CD4-positive, alpha-beta T cell (primary cell): ENCODE results near the gene RNF128. TPM values are rescaled to one million over a fixed set of nuclear protein-coding genes. Genes with fewer than 3 reads are reported as not detected.

Experiments used
- ATAC-seq: fragments of 200-7000 bp; cut with Tn5 transposase; one replicate; pipeline ENCODE4 v1.10.0; 2022; ENCODE audit warnings: mild to moderate bottlenecking; ENCODE audit not compliant: poor library complexity
- CTCF ChIA-PET: fragments of 350-600 bp; sonication (Branson Sonifier 250); formaldehyde crosslinking; loops from one replicate; lab custom pipeline; 2021; ENCODE audit warnings: antibody characterized with exemption, inconsistent platforms; lab: Charles Lee
- POLR2A ChIA-PET: fragments of 350-600 bp; sonication (Branson Sonifier 250); formaldehyde crosslinking; loops from one replicate; lab custom pipeline; 2021; ENCODE audit warnings: antibody characterized with exemption, inconsistent platforms; lab: Charles Lee
- DNase-seq, 14 experiments: peaks; one replicate each; pipeline ENCODE4 v3.0.0-alpha.2; 2013 to 2020; ENCODE audit warnings: mixed read lengths in 2 of 14
- H3K27ac ChIP-seq, 2 donors: one replicate each; pipeline versions ENCODE4 v1.5.1 to v1.7.0; 2013; ENCODE audit warnings: low read length in 2 of 2, low read depth in 1 of 2, mild to moderate bottlenecking in 1 of 2
- H3K27me3 ChIP-seq, 2 experiments: 1 replicate in 1 of 2; 2 replicates in 1 of 2; pipeline versions ENCODE4 v1.6.1 to v1.7.0; 2013; ENCODE audit warnings: low read length in 2 of 2, control low read depth in 1 of 2, mild to moderate bottlenecking in 1 of 2, moderate library complexity in 1 of 2; ENCODE audit not compliant: insufficient read depth in 2 of 2, control insufficient read depth in 1 of 2
- H3K36me3 ChIP-seq: one replicate; pipeline ENCODE4 v1.6.1; 2013; ENCODE audit warnings: low read length, control low read depth; ENCODE audit not compliant: insufficient read depth
- H3K4me1 ChIP-seq: one replicate; pipeline ENCODE4 v1.6.1; 2013; ENCODE audit warnings: low read length, control low read depth; ENCODE audit not compliant: insufficient read depth
- H3K4me3 ChIP-seq: one replicate; pipeline ENCODE4 v1.5.1; 2013; ENCODE audit warnings: mild to moderate bottlenecking, low read length, moderate library complexity
- H3K9me3 ChIP-seq, 2 experiments: 1 replicate in 1 of 2; 2 replicates in 1 of 2; pipeline versions ENCODE4 v1.6.1 to v1.7.0; 2013; ENCODE audit warnings: low read length in 2 of 2, mild to moderate bottlenecking in 2 of 2, control low read depth in 1 of 2, moderate library complexity in 1 of 2; ENCODE audit not compliant: control insufficient read depth in 1 of 2, insufficient read depth in 1 of 2
- H3K27ac Mint-ChIP-seq: one replicate; pipeline ENCODE4 v1.8.0; 2020; ENCODE audit warnings: mixed read lengths
- H3K27me3 Mint-ChIP-seq: one replicate; pipeline ENCODE4 v1.8.0; 2021; ENCODE audit warnings: mixed read lengths
- H3K36me3 Mint-ChIP-seq: one replicate; pipeline ENCODE4 v1.8.0; 2021; ENCODE audit warnings: low read depth, mixed read lengths
- H3K4me1 Mint-ChIP-seq: one replicate; pipeline ENCODE4 v1.8.0; 2021; ENCODE audit warnings: low read depth, mixed read lengths
- H3K4me3 Mint-ChIP-seq: one replicate; pipeline ENCODE4 v1.8.0; 2020; ENCODE audit warnings: mild to moderate bottlenecking, mixed read lengths
- H3K9me3 Mint-ChIP-seq: one replicate; pipeline ENCODE4 v1.8.0; 2020; ENCODE audit warnings: mixed read lengths
- intact Hi-C, 2 experiments: fragments of 100-400 bp; cut with DNase I in 1 of 2; cut with micrococcal nuclease in 1 of 2; formaldehyde crosslinking; loops; one replicate each; pipeline versions ENCODE4 v1.15.1 to v1.9.0; 2023 to 2025; cut with DNase I, micrococcal nuclease
- total RNA-seq, 174 experiments: library from RNA in 2 of 174; stranded (reverse) in 2 of 174; gene quantifications; one replicate each; pipeline ENCODE4 v1.2.3 and lab custom pipeline; 2021 to 2026
- TF ChIP-seq, protein P1 (sequence below): fragments of 200-600 bp; IDR thresholded peaks from one replicate; pipeline ENCODE4 v1.8.0; 2022; ENCODE audit warnings: antibody characterized with exemption, mild to moderate bottlenecking

RNF128 gene
- total RNA-seq, 2 experiments from 2014 or later = not detected

DNA sequence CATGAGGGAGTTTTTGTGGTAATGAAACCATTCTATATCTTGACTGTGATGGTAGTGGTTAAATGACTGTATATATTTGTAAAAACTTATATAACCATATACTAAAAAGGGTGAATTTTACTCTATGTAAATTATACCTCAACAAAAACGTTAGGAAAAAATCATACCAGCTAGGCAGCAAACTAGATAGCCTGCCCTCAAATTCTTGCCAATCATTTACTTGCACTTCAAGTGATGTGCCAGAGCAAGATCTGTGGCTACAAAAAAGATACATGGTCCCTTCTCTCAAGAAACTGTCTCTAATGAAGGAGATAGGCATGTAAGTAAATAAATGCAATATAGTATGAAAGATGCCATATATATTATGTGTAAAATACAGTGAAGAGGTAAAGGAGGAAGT, 10.0 kb upstream of the RNF128 start:
- Mint-ChIP-seq H3K9me3 (no peaks in the 10 kb centered on the region), H3K27me3 (peaks cover 5% of the 10 kb centered on the region), H3K27ac (no peak overlapping the region), H3K4me3 (no peak overlapping the region), H3K4me1 (no peaks in the 10 kb centered on the region), H3K36me3 (no peaks in the 10 kb centered on the region)
- intact Hi-C loops = no loop called here
- Histone ChIP-seq H3K9me3 (no peaks in the 10 kb centered on the region), H3K27ac (no peak overlapping the region), H3K27me3 (no peaks in the 10 kb centered on the region), H3K4me3 (no peak overlapping the region), H3K4me1 (no peaks in the 10 kb centered on the region), H3K36me3 (no peaks in the 10 kb centered on the region)
- ATAC-seq = no peak
- DNase-seq = no peak
- TF ChIP-seq, protein P1, sequence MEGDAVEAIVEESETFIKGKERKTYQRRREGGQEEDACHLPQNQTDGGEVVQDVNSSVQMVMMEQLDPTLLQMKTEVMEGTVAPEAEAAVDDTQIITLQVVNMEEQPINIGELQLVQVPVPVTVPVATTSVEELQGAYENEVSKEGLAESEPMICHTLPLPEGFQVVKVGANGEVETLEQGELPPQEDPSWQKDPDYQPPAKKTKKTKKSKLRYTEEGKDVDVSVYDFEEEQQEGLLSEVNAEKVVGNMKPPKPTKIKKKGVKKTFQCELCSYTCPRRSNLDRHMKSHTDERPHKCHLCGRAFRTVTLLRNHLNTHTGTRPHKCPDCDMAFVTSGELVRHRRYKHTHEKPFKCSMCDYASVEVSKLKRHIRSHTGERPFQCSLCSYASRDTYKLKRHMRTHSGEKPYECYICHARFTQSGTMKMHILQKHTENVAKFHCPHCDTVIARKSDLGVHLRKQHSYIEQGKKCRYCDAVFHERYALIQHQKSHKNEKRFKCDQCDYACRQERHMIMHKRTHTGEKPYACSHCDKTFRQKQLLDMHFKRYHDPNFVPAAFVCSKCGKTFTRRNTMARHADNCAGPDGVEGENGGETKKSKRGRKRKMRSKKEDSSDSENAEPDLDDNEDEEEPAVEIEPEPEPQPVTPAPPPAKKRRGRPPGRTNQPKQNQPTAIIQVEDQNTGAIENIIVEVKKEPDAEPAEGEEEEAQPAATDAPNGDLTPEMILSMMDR = no peak
- POLR2A ChIA-PET = no interaction called here
- CTCF ChIA-PET = no interaction called here

DNA sequence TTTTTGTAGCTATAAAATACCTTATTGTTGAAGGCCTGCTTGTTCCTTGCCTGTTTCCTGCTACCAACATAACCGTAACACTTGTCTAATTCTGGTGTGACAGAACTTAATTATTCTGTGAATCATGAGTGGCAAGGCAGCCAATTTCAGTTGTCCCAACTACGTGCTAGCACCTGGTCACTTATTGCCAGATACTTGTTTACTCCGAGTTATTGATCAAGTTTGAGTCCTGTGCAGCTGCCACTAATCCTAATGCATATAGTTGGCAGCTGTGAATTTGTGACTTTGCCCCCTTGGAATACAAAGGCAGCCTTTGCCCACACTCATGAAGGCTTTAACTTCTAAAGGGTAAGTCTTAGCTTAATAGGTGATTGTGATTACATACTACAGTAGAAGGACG, 7.8 kb upstream of the RNF128 start:
- Mint-ChIP-seq H3K4me3 (no peak overlapping the region), H3K27ac (no peak overlapping the region), H3K27me3 (peaks cover 15% of the 10 kb centered on the region), H3K9me3 (no peaks in the 10 kb centered on the region), H3K36me3 (no peaks in the 10 kb centered on the region), H3K4me1 (no peaks in the 10 kb centered on the region)
- Histone ChIP-seq H3K27ac (no peak overlapping the region), H3K4me1 (no peaks in the 10 kb centered on the region), H3K36me3 (no peaks in the 10 kb centered on the region), H3K9me3 (no peaks in the 10 kb centered on the region), H3K4me3 (no peak overlapping the region), H3K27me3 (no peaks in the 10 kb centered on the region)
- POLR2A ChIA-PET = no interaction called here
- intact Hi-C loops = no loop called here
- no peak for ATAC-seq
- no peak for DNase-seq
- TF ChIP-seq, protein P1 = no peak
- CTCF ChIA-PET = no interaction called here

DNA sequence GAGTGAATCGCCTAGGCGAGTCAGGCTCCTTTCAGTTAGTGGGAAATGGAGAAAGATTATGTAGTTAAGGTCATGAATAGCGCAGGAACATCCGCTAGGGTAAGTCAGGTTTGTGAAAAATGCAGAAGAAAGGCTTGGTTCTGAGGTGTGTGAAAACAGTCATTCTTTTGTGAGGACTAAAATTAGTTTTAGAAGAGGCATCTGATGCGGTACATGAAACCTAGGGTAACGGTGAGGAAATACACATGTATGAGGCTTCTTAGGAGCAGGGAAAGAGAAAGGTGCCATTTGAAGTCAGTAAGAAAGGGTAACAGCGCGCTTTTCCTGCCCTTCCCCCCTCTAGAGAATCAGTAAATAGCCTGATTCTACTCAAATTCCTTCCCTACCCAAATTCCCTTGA, 570 bp upstream of the RNF128 start:
- H3K27me3 Mint-ChIP-seq = peaks cover 55% of the 10 kb centered on the region
- Histone ChIP-seq H3K4me1 (peaks cover 5% of the 10 kb centered on the region), H3K9me3 (no peaks in the 10 kb centered on the region), H3K27ac (no peak overlapping the region), H3K4me3 (peak overlapping the region; percentile 31), H3K27me3 (peaks cover 0 to 23% of the 10 kb centered on the region in 2 experiments), H3K36me3 (no peaks in the 10 kb centered on the region)
- H3K9me3 Mint-ChIP-seq = no peaks in the 10 kb centered on the region
- H3K27ac Mint-ChIP-seq = no peak overlapping the region
- CTCF ChIA-PET = no interaction called here
- ATAC-seq (no peak), DNase-seq (no peak)
- peak overlapping the region; percentile 80 for H3K4me3 Mint-ChIP-seq
- peaks cover 7% of the 10 kb centered on the region for H3K4me1 Mint-ChIP-seq
- POLR2A ChIA-PET = no interaction called here
- TF ChIP-seq, protein P1 = no peak
- intact Hi-C loops = no loop called here
- no peaks in the 10 kb centered on the region for H3K36me3 Mint-ChIP-seq
